ENCODE results near the gene CENPW.

DNA sequence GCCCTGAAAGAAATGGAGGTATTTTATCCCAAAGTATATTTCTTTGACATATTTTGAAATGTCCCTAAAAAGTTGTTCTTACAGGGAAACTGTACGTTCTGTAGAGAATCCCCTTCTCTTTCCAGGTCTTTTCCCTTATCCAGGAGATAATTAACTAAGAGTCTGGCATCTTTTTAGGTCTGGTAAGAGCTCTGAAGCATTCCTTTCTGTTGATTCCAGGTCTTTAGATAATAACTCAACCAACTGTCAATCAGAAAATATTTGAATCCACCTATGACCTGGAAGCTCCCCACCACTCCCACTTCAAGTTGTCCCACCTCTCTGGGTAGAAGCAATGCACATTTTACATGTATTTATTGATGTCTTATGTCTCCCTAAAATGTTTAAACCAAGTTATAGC lies 26.0 kb upstream of the CENPW start:
- TF ChIP-seq POLR2A (IDR thresholded peaks at IDR 0.05; ENCODE audit: borderline replicate concordance, extremely low read depth, insufficient read depth, insufficient read length) (no peak), EZH2 (IDR thresholded peaks at IDR 0.05) (no peak), ZFX (IDR thresholded peaks at IDR 0.05) (no peak), EZH2phosphoT487 (IDR thresholded peaks at IDR 0.05; ENCODE audit: borderline replicate concordance) (no peak), POLR2AphosphoS5 (IDR thresholded peaks at IDR 0.05; ENCODE audit: low read depth, low read length) (no peak), RAD21 (IDR thresholded peaks at IDR 0.05; ENCODE audit: low read depth) (no peak), SIN3A (IDR thresholded peaks at IDR 0.05; ENCODE audit: low read depth) (no peak)
- TF ChIP-seq, protein P1, sequence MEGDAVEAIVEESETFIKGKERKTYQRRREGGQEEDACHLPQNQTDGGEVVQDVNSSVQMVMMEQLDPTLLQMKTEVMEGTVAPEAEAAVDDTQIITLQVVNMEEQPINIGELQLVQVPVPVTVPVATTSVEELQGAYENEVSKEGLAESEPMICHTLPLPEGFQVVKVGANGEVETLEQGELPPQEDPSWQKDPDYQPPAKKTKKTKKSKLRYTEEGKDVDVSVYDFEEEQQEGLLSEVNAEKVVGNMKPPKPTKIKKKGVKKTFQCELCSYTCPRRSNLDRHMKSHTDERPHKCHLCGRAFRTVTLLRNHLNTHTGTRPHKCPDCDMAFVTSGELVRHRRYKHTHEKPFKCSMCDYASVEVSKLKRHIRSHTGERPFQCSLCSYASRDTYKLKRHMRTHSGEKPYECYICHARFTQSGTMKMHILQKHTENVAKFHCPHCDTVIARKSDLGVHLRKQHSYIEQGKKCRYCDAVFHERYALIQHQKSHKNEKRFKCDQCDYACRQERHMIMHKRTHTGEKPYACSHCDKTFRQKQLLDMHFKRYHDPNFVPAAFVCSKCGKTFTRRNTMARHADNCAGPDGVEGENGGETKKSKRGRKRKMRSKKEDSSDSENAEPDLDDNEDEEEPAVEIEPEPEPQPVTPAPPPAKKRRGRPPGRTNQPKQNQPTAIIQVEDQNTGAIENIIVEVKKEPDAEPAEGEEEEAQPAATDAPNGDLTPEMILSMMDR (IDR thresholded peaks at IDR 0.05 in 2 of 3, conservative IDR thresholded peaks at IDR 0.05 in 1 of 3; ENCODE audit: borderline replicate concordance in 1 of 3, insufficient read depth in 1 of 3, low read depth in 2 of 3, low read length in 2 of 3), result no peak
- TF ChIP-seq, protein P2, sequence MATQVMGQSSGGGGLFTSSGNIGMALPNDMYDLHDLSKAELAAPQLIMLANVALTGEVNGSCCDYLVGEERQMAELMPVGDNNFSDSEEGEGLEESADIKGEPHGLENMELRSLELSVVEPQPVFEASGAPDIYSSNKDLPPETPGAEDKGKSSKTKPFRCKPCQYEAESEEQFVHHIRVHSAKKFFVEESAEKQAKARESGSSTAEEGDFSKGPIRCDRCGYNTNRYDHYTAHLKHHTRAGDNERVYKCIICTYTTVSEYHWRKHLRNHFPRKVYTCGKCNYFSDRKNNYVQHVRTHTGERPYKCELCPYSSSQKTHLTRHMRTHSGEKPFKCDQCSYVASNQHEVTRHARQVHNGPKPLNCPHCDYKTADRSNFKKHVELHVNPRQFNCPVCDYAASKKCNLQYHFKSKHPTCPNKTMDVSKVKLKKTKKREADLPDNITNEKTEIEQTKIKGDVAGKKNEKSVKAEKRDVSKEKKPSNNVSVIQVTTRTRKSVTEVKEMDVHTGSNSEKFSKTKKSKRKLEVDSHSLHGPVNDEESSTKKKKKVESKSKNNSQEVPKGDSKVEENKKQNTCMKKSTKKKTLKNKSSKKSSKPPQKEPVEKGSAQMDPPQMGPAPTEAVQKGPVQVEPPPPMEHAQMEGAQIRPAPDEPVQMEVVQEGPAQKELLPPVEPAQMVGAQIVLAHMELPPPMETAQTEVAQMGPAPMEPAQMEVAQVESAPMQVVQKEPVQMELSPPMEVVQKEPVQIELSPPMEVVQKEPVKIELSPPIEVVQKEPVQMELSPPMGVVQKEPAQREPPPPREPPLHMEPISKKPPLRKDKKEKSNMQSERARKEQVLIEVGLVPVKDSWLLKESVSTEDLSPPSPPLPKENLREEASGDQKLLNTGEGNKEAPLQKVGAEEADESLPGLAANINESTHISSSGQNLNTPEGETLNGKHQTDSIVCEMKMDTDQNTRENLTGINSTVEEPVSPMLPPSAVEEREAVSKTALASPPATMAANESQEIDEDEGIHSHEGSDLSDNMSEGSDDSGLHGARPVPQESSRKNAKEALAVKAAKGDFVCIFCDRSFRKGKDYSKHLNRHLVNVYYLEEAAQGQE (IDR thresholded peaks at IDR 0.05; ENCODE audit: low read depth), result no peak
